HepG2 (cell line): ENCODE measurements around the gene LRRC45. TPM values are rescaled to one million over a fixed set of nuclear protein-coding genes. Genes with fewer than 3 reads are reported as not detected.

Experiments
- BORCS8-MEF2B ChIP-seq: sonication (generic); formaldehyde crosslinking; IDR thresholded peaks from 2 replicates; pipeline ENCODE4 v1.8.0; 2022; ENCODE audit warnings: mild to moderate bottlenecking, missing genetic modification reagents
- CC2D1A ChIP-seq: sonication (generic); formaldehyde crosslinking; IDR thresholded peaks from 2 replicates; pipeline ENCODE4 v1.8.1; 2023; ENCODE audit warnings: mild to moderate bottlenecking, missing genetic modification reagents
- DMAP1 ChIP-seq: IDR thresholded peaks from 2 replicates; pipeline ENCODE4 v1.6.1; 2016
- HOXA7 ChIP-seq: sonication (generic); formaldehyde crosslinking; IDR thresholded peaks from 2 replicates; pipeline ENCODE4 v1.8.1; 2022; ENCODE audit warnings: mild to moderate bottlenecking, missing genetic modification reagents, moderate library complexity
- LRRFIP1 ChIP-seq: sonication (generic); formaldehyde crosslinking; conservative IDR thresholded peaks from 2 replicates; pipeline ENCODE4 v1.4.0; 2020; ENCODE audit warnings: missing genetic modification reagents
- MLLT10 ChIP-seq: sonication (generic); formaldehyde crosslinking; IDR thresholded peaks from 2 replicates; pipeline ENCODE4 v1.4.0; 2020; ENCODE audit warnings: missing genetic modification reagents
- MYNN ChIP-seq: sonication (generic); formaldehyde crosslinking; IDR thresholded peaks from 2 replicates; pipeline ENCODE4 v1.4.0; 2020; ENCODE audit warnings: mild to moderate bottlenecking, low read depth, missing genetic modification reagents
- NCOR1 ChIP-seq: fragments of 200-600 bp; sonication (generic); IDR thresholded peaks from 2 replicates; pipeline ENCODE4 v1.7.0; 2017; ENCODE audit warnings: antibody characterized with exemption, low read length, borderline replicate concordance
- NR2F1 ChIP-seq, 2 experiments: fragments of 450-650 bp in 1 of 2; formaldehyde crosslinking in 1 of 2; IDR thresholded peaks; 2 replicates each; pipeline versions ENCODE4 v1.5.0 to v1.6.1; 2016 to 2020; ENCODE audit warnings: mild to moderate bottlenecking in 1 of 2, missing compliant biosample characterization in 1 of 2, missing genetic modification reagents in 1 of 2, moderate library complexity in 1 of 2
- TFDP2 ChIP-seq: sonication (generic); formaldehyde crosslinking; IDR thresholded peaks from 2 replicates; pipeline ENCODE4 v1.4.0; 2020; ENCODE audit warnings: missing genetic modification reagents
- TMF1 ChIP-seq: sonication (generic); formaldehyde crosslinking; IDR thresholded peaks from 2 replicates; pipeline ENCODE4 v1.8.1; 2022; ENCODE audit warnings: low read depth, missing genetic modification reagents
- ZC3H13 ChIP-seq: sonication (generic); formaldehyde crosslinking; IDR thresholded peaks from 2 replicates; pipeline ENCODE4 v1.8.1; 2023; ENCODE audit warnings: mild to moderate bottlenecking, missing genetic modification reagents, moderate library complexity
- ZSCAN21 ChIP-seq: sonication (generic); formaldehyde crosslinking; IDR thresholded peaks from 2 replicates; pipeline ENCODE4 v1.8.0; 2022; ENCODE audit warnings: mild to moderate bottlenecking, missing genetic modification reagents, moderate library complexity, borderline replicate concordance
- polyA plus RNA-seq, 8 experiments: library from polyadenylated mRNA; depleted of rRNA in 3 of 8; stranded (reverse) in 7 of 8; unstranded in 1 of 8; fragments of >200 nt; fragmentation: Illumina TruSeq in 4 of 8; extraction: Trizol in 4 of 8; gene quantifications; 2 replicates each; pipeline versions ENCODE4 v1.2.1 to v1.2.3, GENCODE V29; 2011 to 2016; ENCODE audit warnings: low read depth in 4 of 8, missing spikeins in 1 of 8, mixed read lengths in 1 of 8; ENCODE audit not compliant: insufficient read depth in 1 of 8
- total RNA-seq, 5 experiments: library from RNA; depleted of rRNA; stranded (reverse); fragments of >200 nt; fragmentation: Illumina TruSeq; extraction: Trizol; gene quantifications; 2 replicates each; pipeline ENCODE4 v1.2.3, GENCODE V29; 2016; ENCODE audit warnings: low read depth in 1 of 5
- TF ChIP-seq, protein P1 (sequence below): IDR thresholded peaks from 2 replicates; pipeline ENCODE4 v1.6.1; 2016; ENCODE audit warnings: low read depth, missing genetic modification reagents, missing compliant biosample characterization
- TF ChIP-seq, protein P2 (sequence below): sonication (generic); formaldehyde crosslinking; IDR thresholded peaks from 2 replicates; pipeline ENCODE4 v1.9.0; 2021; ENCODE audit warnings: missing genetic modification reagents, borderline replicate concordance
- TF ChIP-seq, protein P3 (sequence below): sonication (generic); formaldehyde crosslinking; IDR thresholded peaks from 2 replicates; pipeline ENCODE4 v1.4.0; 2020; ENCODE audit warnings: missing genetic modification reagents, low read depth, mild to moderate bottlenecking, borderline replicate concordance

LRRC45 gene
- total and polyA plus RNA-seq, 2 of the 13 experiments (the other 11 are each of a cell fraction or from before 2014, with no cell fraction given) = 11.6 to 48.1 TPM

DNA sequence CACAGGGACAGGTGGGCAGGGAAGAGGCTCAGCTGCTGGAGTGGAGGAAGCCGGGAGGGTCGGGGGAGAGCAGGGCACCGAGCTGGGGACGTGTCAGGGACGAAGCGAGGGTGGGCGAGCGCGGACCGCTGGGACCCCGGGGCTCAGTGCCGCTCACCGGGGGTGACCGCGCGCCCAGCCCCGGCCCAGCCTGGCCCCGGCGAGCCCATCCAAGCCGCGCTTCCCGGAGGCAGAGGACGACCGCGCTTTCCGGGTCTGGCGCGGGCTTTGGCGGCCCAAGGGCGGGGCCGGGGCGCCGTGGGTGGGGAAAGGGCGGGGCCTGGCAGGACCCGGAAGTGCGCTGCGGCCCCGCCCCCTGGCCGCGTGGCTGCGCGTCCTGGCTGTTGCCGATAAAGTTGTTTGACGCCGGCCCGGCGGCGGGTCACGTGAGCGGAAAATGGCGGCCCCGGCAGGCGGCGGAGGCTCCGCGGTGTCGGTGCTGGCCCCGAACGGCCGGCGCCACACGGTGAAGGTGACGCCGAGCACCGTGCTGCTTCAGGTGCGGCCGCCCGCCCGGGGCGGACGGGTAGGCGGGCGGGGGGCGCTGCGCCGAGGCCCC is 45.8 kb upstream of the LRRC45 start, which contains the start of gene ASPSCR1 (continued):
- TF ChIP-seq, protein P1, sequence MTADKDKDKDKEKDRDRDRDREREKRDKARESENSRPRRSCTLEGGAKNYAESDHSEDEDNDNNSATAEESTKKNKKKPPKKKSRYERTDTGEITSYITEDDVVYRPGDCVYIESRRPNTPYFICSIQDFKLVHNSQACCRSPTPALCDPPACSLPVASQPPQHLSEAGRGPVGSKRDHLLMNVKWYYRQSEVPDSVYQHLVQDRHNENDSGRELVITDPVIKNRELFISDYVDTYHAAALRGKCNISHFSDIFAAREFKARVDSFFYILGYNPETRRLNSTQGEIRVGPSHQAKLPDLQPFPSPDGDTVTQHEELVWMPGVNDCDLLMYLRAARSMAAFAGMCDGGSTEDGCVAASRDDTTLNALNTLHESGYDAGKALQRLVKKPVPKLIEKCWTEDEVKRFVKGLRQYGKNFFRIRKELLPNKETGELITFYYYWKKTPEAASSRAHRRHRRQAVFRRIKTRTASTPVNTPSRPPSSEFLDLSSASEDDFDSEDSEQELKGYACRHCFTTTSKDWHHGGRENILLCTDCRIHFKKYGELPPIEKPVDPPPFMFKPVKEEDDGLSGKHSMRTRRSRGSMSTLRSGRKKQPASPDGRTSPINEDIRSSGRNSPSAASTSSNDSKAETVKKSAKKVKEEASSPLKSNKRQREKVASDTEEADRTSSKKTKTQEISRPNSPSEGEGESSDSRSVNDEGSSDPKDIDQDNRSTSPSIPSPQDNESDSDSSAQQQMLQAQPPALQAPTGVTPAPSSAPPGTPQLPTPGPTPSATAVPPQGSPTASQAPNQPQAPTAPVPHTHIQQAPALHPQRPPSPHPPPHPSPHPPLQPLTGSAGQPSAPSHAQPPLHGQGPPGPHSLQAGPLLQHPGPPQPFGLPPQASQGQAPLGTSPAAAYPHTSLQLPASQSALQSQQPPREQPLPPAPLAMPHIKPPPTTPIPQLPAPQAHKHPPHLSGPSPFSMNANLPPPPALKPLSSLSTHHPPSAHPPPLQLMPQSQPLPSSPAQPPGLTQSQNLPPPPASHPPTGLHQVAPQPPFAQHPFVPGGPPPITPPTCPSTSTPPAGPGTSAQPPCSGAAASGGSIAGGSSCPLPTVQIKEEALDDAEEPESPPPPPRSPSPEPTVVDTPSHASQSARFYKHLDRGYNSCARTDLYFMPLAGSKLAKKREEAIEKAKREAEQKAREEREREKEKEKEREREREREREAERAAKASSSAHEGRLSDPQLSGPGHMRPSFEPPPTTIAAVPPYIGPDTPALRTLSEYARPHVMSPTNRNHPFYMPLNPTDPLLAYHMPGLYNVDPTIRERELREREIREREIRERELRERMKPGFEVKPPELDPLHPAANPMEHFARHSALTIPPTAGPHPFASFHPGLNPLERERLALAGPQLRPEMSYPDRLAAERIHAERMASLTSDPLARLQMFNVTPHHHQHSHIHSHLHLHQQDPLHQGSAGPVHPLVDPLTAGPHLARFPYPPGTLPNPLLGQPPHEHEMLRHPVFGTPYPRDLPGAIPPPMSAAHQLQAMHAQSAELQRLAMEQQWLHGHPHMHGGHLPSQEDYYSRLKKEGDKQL (CRISPR knock-in tag) = peak; percentile 35; the same call in 1 of the 2 replicates
- TF ChIP-seq HOXA7 (CRISPR knock-in tag) = no peak
- TF ChIP-seq NR2F1 (CRISPR knock-in tag; IDR thresholded peaks at IDR 0.05) = peak in 1 of 2 experiments; percentile 13; a peak in 1 of 4 replicates
- TF ChIP-seq DMAP1 (CRISPR knock-in tag) = peak; percentile 97
- peak; percentile 91 for TF ChIP-seq TFDP2 (CRISPR knock-in tag)
- TF ChIP-seq, protein P2, sequence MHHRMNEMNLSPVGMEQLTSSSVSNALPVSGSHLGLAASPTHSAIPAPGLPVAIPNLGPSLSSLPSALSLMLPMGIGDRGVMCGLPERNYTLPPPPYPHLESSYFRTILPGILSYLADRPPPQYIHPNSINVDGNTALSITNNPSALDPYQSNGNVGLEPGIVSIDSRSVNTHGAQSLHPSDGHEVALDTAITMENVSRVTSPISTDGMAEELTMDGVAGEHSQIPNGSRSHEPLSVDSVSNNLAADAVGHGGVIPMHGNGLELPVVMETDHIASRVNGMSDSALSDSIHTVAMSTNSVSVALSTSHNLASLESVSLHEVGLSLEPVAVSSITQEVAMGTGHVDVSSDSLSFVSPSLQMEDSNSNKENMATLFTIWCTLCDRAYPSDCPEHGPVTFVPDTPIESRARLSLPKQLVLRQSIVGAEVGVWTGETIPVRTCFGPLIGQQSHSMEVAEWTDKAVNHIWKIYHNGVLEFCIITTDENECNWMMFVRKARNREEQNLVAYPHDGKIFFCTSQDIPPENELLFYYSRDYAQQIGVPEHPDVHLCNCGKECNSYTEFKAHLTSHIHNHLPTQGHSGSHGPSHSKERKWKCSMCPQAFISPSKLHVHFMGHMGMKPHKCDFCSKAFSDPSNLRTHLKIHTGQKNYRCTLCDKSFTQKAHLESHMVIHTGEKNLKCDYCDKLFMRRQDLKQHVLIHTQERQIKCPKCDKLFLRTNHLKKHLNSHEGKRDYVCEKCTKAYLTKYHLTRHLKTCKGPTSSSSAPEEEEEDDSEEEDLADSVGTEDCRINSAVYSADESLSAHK (CRISPR knock-in tag) = no peak
- TF ChIP-seq BORCS8-MEF2B (CRISPR knock-in tag) = peak; percentile 91; the same call in 1 of the 2 replicates
- TF ChIP-seq, protein P3, sequence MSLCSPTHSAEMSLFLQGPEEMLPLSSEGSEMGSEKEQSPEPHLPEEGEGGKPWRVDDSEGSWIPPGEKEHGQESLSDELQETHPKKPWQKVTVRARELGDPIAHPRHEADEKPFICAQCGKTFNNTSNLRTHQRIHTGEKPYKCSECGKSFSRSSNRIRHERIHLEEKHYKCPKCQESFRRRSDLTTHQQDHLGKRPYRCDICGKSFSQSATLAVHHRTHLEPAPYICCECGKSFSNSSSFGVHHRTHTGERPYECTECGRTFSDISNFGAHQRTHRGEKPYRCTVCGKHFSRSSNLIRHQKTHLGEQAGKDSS = 0 out of 2 replicates have a peak, but pooled peaks have one; percentile 54
- TF ChIP-seq TMF1 = peak; percentile 78
- TF ChIP-seq MLLT10 (CRISPR knock-in tag) = no peak
- TF ChIP-seq MYNN (CRISPR knock-in tag) = no peak
- TF ChIP-seq LRRFIP1 (CRISPR knock-in tag) = no peak
- peak; percentile 65; the same call in 1 of the 2 replicates for TF ChIP-seq NCOR1
- TF ChIP-seq ZSCAN21 (CRISPR knock-in tag) = peak; percentile 93
- TF ChIP-seq ZC3H13 = no peak
- no peak for TF ChIP-seq CC2D1A (CRISPR knock-in tag)
